Ramos (cell line): Measurements from ENCODE around the gene VOPP1.

ENCODE experiments used
- in situ Hi-C: fragments of 300-500 bp; cut with MboI; formaldehyde crosslinking; loops from one replicate; pipeline ENCODE4 v1.14.3; 2022; ENCODE audit warnings: low sequenced_read_pairs; ENCODE audit not compliant: unreplicated experiment

VOPP1 gene

DNA sequence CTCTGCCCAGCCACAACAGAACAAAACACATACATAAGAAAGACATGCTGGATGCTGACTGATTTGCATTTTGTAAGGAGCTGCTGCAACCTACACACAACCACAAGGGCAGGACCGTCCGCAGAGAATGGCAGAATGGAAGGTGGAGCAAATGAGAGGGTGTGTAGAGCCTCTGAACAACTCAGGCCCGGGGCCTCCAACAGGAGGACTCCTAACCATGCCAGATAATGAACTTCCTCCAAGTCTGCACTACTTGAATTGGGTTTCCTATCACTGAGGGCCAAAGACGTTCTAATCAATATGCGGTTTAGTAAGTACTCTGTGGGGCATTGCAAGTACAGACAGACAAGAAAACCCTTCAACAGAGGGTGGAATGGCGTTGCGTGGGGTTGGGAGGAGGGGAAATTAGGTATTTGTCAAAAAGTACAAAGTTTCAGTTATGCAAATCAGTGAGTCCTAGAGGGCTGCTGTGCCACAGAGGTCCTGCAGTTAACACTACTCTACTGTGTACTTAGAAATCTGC lies 14.6 kb downstream of the VOPP1 start:
- in situ Hi-C loops = no loop called here

DNA sequence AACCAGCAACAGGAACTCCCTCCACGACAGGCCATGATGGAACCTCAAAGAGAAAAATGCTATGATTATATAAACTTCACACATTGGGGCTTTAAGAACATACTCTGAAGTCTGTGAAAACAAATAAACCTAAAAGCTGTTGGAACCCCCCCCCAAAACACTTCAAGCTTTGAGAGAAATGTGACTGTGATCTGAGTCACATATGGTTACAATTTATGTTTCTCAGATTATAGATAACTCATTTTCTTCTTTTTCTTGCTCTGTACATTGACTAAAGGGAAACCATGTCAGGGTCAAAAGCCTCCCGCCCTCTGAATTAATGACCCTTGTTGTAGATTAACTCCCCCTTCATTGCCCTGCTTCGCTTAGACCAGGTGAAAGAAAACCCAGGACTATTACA lies 15.8 kb downstream of the VOPP1 start:
- in situ Hi-C loops = no loop called here

DNA sequence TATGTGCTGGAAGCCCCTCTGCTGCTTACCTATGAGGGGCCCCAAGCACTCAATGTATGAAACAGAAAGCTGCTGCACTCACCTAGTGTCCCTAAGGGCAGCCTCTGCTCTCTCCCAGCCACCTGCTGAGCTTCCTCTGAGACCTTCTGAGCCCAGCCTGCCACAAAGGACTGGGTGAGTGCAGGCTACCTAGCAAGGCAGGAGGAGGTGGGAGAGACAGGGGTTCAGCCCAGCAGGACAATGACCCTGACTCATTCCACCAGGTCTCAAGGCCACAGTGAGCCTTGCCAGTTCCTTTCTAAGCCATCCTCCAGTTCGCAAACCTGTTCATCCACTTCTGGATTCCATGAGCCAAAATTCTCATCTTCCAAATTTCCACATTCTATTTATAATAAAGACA lies 16.3 kb downstream of the VOPP1 start:
- in situ Hi-C loops = no loop called here

DNA sequence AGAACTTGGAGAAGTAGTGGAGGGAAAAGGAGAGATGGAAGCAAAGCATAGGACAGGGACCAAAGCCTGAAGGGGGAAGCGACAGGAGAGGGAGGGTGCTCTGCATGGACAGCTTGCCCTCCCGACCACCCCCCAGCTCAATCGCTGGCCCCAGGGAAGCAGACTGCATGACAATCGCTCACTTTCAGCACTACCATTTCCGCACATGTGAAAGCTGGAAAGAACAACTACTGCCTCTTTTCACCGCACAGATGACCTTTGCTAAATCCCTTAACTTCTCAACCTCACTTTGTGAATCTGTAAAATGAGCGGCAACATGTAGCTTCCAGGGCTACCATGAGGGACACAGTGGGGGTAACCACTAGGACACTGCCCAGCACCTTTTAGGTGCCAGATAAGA lies 17.1 kb downstream of the VOPP1 start:
- in situ Hi-C loops = no loop called here

DNA sequence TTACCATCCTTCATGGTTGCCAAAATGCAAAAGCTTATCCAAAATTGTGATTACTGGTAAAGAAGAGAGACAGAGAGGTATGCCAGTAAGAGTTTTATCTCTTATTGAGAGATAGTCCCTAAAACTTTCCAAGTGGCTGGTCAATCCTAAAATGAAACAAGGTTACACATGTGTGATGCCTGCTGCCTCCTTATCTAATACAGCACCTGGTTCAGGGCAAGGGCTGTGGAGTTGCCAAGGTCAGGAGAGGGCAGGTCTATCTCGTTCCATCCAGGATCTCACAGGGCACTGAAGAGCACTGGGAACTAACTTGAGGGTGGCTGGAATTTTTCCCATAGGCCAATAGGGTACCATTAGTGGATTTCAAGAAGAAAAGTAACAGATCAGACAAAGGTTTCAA lies 18.3 kb downstream of the VOPP1 start:
- in situ Hi-C loops = no loop called here

DNA sequence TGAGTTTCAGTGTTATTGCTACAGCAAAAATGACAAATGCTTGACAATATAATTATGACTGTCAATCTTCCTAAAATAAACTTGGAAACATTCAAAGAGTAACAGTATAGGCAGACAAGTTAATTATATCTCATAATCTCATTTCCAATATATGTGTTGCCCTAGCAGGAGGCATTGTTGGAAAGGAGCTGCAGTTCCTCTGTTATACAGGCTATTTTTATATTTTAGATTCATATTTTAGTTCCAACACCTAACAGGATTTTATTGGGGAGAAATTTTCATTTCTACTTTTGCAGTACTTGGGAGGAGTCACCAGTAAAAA lies 19.3 kb downstream of the VOPP1 start:
- in situ Hi-C loops = no loop called here

DNA sequence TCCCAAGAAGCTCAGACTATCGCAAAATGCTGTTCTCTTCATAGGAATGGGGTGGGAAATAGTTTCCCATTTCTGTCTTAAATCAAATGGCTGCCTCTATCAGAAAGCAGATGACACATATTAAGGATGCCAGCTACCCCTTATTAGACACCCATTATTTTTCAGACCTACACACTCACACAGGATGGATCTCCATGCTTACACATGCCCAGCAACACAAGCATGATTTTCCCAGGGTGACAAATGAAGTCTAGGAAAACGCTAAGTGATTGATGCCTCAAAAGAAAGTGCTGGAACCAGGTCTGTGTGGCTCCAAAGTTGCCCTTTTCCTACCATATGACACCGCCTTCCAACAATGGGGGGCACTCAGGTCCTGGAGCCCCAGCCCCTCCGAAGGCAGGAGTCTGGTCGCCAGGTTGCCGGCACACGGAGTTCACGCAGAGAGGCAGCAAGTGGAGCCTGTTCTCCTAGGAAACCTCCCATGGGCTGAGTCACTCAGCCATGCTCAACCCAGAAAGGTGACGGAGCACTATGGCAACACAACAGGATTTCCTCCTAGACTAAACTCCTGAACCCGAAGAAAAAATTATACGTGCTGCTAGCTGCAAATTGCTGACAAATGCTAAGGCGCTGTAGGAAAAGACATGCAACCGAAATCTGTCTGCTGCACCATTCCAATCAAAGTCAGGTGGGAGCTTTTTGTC lies 19.8 kb downstream of the VOPP1 start:
- in situ Hi-C loops = no loop called here

DNA sequence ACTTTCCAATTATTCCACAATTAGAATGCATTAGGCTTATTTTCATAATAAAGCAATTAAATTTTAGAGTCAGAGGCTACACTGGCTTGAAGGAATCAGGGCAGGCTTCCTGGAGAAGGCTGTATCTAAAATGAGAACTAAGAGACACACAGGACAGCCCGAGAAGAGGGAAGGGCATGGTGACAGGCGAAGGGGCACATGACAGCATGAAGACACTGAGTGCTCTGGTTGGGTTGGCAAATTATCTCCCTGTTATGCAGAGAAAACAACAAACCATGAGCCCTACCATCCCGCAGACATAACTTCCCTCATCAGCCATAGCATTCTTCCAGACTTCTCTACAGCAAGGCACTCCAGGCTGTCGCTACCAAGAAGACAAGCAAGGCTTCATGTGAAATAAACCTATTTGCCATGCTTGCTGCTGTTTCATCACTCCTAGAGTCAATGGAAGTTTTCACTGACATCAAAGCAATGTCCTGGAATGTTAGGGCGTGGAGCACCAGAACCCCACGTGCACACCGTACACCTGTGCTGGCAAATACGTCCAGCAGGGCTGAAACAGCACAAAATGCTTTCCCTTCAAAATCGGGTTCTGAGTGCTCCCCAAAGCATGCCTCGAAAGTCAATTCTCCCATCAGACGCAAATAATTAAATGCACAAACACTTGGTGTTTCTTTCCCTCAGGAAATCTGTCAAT lies 21.3 kb downstream of the VOPP1 start:
- in situ Hi-C loops = no loop called here

DNA sequence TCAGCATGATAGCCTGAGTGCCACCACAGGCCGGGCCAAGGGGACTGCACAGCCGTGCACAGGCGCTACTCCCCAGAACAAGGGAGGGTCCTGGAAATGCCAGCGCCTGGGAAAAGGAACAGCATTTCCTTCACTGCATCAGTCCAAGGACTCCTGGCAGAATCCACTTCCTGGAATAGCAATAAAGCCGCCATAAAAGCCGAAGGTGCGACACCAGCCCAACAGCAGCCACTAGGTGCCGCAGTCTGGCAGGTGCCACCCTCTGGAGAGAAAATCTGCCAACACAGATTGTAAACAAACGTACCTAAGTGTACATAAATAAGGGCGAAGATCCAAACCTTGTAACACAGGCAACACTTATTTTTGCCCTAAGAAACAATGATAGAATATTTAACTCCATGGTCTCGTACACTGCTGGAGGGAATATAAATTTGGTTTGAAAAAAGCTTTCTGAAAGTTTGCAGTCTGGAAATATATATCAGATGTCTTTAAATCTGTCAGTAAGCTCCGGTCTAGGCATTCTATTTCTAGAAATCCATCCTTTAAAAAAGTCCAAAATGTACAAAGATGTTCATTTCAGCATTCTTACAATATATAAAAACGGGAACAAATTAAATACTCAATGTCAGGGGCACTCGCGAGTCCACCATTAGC lies 22.2 kb downstream of the VOPP1 start:
- in situ Hi-C loops = no loop called here

DNA sequence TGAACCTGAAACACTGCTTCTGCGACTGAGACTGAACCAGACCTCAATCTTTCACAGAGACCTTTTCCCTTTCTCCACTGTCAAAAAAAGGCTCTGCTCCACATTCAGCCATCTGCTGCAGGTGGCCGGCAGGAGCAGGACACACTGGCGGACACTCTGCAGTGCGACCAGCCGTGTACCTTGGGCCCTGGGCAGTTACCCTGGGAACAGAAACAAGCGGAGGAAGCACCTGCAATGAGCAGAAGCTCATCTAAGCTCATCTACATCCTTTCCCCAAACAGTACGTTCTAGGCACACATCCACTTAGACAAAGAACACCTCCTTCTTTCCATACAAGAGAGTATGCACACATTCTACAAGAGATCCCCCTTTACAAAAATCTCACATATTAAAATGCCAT lies 22.8 kb downstream of the VOPP1 start:
- in situ Hi-C loops = no loop called here

DNA sequence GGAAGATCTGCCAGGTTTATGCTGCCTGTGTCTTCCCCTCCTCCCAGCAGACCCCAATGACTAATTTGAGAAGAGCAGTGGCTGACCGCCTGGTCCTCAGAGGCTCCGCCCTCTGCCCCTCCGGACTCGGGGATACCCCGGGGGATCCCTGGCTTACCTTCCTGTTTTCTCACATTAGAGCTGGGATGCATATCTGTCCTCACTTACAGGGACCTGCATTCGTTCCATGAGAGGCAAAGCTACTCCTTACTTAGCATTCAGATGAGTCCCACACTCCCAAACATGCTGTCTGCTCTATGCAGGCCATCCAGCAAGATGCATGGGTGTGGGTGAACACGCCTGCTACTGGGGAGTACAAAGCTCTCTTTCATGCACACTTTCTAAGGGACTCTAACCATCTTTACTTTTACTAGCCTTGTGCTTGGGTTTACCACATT lies 24.0 kb downstream of the VOPP1 start:
- in situ Hi-C loops = no loop called here

DNA sequence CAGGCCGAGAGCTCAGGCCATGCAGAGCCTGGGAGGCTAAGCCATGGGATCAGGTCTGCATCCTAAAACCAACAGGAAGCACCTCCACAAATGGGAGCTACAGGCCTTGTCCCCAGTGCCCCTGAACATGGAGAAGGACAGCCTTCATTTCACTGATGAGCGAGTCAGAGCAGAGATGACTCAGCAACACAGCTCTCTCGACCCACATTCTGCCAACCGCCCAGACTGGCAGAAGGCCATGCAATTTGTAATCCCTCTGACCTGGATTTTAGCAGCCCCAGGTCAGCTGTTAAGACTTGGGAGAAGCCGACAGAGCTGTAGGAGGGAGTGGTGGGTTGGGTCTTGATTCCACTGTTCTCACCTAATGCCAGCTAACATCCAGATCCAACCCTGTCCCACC lies 25.5 kb downstream of the VOPP1 start:
- in situ Hi-C loops = no loop called here

DNA sequence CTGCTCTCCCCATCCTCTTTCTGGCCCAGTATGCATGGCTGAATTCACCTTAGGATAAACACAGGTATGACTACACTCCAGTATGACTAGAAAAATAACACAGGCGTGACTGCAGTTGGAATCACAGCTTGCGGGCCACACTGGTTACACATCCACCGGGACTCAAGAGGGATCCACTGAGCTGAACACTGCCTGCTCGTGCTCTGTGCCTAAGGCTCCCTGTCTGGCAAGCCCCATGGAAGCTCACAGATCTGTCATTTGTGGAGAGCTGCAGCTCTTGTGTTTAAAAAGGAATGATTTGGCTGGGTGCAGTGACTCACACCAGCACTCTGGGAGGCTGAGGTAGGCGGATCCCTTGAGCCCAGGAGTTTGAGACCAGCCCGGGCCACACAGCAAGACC lies 26.8 kb downstream of the VOPP1 start:
- in situ Hi-C loops = no loop called here

DNA sequence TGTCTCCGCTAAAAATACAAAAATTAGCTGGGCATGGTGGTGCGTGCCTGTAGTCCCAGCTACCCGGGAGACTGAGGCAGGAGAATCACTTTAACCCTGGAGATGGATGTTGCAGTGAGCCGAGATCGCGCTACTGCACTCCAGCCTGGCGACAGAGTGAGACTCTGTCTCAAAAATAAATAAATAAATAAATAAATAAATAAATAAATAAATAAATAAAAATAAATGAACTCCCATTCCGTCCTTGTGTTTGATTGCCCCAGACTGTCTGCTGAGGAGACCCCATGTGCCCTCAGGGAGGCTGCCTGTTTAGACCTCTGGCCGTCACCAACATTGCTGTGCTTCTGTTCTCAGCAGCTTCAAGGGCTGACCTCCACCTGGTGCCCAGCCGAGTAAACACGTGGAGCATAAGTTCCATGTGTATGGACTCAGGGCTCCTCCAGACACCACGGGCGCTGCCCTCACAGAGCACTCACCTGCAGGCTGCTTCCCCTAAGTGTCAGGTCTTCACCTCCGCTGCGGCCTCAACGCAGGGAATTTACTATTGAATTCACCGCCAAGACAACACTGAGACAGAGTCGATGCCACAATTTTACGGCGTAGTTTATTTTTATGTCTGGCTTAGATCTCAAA lies 32.0 kb downstream of the VOPP1 start:
- in situ Hi-C loops = no loop called here

DNA sequence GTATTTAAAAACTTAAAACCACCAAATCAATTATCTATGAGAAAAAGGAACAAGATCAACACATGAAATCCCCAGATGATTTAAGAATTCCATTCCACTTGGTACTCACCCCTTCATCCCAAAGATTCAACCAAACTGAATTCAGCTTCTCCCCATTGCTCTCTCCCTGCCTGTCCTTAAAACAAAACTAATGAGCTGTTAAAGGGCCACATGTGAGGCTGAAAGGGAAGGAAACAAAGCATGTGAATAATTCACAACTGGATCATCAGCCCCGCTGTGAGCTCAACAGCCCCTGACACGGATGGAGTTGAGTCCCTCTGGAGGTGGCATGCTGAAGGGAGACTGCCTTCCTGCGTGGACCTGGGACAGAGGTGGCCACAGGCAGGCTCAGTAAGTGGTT lies 32.9 kb downstream of the VOPP1 start:
- in situ Hi-C loops = no loop called here

DNA sequence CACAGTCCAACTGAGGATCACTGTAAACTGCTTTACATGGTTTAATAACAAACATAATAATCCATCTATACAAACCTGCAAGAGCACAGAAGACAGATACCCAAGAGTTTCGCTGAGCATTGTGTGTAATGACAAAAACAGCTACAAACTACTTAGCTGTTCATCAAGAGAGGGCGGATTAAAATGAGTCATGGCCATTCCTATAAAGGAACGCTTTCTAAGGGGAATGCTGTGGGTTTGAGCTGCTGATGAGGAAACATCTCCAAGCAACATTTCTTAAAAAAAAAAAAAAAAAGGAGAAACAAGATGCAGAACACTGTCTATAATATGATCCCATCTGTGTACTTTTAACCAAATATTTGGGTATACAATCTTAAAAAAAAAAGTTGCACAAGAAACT lies 33.8 kb downstream of the VOPP1 start:
- in situ Hi-C loops = no loop called here

DNA sequence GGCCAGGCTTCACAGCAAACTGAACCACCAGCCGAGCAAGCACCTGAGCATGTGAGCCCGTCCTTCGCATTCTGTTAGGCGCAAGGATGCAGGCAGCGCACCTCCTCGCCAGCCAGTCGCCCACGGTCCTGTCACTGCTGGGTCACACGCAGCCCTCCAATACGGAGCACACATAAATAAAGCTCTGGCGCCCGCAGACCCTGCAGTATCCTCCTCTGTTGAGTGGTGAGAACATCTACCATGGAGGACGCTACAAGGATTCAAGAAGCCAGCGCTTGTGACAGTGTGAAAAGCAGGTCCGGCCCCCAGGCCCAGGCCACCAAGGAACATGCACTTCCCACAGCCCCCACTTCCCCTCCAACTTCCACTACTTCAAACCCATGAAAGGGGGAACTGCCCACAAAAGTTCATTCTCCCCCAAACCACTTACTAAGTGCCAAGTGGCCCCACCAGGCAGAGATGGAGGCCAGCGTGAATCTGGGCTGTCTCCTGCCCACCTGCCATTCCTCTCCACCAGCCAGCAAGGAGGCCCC lies 34.8 kb downstream of the VOPP1 start:
- in situ Hi-C loops = no loop called here

DNA sequence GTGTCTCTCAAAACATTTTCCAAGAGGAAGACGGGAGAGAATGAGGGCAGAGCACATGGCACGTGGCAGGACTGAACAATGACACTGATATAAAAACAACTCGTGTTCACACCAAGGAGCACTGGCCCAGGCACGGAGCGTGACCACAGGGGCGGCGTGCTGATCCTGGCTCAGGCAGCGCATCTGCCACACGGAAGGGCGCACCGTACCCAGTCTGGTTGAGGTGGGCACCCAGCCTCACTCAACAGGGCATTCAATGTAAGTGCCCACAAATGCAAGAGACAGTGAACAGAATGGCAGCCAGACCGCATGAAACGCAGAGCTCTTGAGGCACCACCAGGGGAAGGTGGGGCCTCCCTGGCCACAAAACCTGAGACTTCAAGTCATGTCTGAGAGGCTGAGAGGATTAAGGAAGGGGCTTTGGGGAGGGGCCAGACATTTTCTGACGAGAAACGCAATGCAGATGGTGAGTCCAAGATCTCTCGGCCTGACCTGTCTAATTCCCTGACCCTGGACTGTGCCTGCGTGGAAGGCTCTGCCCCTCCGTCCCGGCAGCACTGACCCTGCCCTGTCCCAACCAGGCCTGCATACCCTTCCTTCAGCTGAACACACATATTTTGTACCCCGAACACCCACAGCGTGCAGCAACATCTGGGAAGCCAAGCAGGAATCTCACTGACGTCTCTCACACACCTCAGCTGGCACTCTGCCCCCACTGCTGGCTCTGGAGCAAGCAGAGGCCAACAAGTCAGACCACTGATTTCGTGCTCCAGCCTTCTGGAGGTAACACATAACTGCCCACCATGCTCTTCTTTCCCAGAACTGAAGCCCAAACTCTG lies 35.5 kb downstream of the VOPP1 start:
- in situ Hi-C loops = no loop called here

DNA sequence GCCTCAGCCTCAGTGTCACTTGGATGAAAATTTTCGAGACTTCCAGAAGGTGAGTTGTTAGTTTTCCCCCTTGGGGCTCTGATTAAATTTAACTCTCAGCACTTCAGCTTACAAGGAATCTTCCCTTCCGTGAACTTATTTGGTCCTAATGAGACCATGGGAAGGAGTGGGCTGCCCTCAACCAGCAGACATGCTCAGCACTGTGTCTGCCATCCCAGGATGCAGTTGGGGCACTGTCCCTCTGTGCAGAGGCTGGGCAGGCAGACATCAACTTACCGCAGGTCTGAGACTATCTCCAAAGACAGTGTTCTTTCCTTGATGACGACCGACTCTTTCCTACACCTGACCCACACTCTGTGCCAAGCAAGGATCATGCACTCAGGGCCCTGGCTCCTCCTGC lies 36.7 kb downstream of the VOPP1 start:
- in situ Hi-C loops = no loop called here
